Prostate gland (tissue), 2 donors: Measurements from ENCODE around the gene C1QTNF9. TPM values are rescaled to one million over a fixed set of nuclear protein-coding genes. Genes with fewer than 3 reads are reported as not detected.

Experiments used
- DNase-seq: peaks from one replicate; pipeline ENCODE4 v3.0.0-alpha.2; 2019; ENCODE audit warnings: low spot score
- H3K27ac ChIP-seq, 2 donors: fragments of 200-600 bp; sonication (generic); 2 replicates each; pipeline ENCODE4 v1.5.1; 2017 to 2019
- H3K27me3 ChIP-seq: fragments of 200-600 bp; sonication (generic); replicated peaks from 2 replicates; pipeline ENCODE4 v1.5.1; 2019; ENCODE audit not compliant: insufficient read depth
- H3K36me3 ChIP-seq, 2 donors: fragments of 200-600 bp; sonication (generic); 1 replicate in 1 of 2; 2 replicates in 1 of 2; pipeline versions ENCODE4 v1.5.1 to v1.8.1; 2017 to 2019
- H3K4me1 ChIP-seq: fragments of 200-600 bp; sonication (generic); replicated peaks from 2 replicates; pipeline ENCODE4 v1.5.1; 2019
- H3K4me3 ChIP-seq, 2 donors: fragments of 200-600 bp; sonication (generic); 2 replicates each; pipeline ENCODE4 v1.5.1; 2017 to 2019
- H3K9me3 ChIP-seq: fragments of 200-600 bp; sonication (generic); 2 replicates; pipeline ENCODE4 v1.5.1; 2017
- POLR2A ChIP-seq: fragments of 450-650 bp; IDR thresholded peaks from one replicate; pipeline ENCODE4 v1.6.1; 2016; ENCODE audit warnings: antibody characterized with exemption, mild to moderate bottlenecking
- POLR2AphosphoS5 ChIP-seq: sonication (generic); formaldehyde crosslinking; IDR thresholded peaks from one replicate; pipeline ENCODE4 v1.6.1; 2017; ENCODE audit warnings: antibody characterized with exemption
- WGBS: methylation state at CpG from one replicate; pipeline ENCODE4 v1.1.5; 2018; 5-methylcytosine and 5-hydroxymethylcytosine counted together
- intact Hi-C: fragments of 100-400 bp; cut with DNase I; formaldehyde crosslinking; loops from one replicate; pipeline ENCODE4 v1.14.2; 2022
- total RNA-seq, 2 donors: library from RNA; depleted of rRNA; stranded (reverse); fragments of >200 nt; gene quantifications; one replicate each; pipeline ENCODE4 v1.1.0, GENCODE V29; 2016
- TF ChIP-seq, protein P1 (sequence below), 4 experiments: fragments of 200-600 bp in 2 of 4; fragments of 450-650 bp in 2 of 4; sonication (generic) in 2 of 4; IDR thresholded peaks; 1 replicate in 3 of 4; 2 replicates in 1 of 4; pipeline ENCODE4 v1.5.1; 2016 to 2019; ENCODE audit warnings: antibody characterized with exemption in 4 of 4, mild to moderate bottlenecking in 2 of 4, moderate library complexity in 2 of 4

C1QTNF9 gene
- total RNA-seq, 2 donors from 2014 or later = 0.85 TPM; not detected in 1

DNA sequence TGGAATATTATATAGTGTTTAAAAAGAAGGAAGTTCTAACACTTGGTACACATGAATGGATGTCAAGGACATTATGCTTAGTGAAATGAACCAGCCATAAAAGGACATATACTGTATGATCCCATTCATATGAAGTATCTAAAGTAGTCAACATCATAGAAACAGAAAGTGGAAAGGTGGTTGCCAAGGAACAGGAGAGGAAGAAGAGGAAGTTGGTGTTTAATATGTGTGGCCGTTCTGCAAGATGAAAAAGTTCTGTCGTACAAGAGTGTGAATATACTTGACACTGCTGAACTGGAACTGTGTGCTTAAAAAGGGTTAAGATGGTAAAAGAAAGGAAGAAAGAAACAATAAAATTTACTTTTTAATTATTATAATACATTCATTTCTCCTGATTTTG is 33.1 kb upstream of the C1QTNF9 start:
- H3K27ac ChIP-seq = no peak overlapping the region
- 81% methylated on average over 2 of the region's 2 CpGs for WGBS
- H3K4me1 ChIP-seq = peaks cover 7% of the 10 kb centered on the region
- H3K36me3 ChIP-seq = no peaks in the 10 kb centered on the region
- DNase-seq = no peak
- intact Hi-C loops = no loop called here
- H3K4me3 ChIP-seq = no peak overlapping the region
- TF ChIP-seq POLR2AphosphoS5 (no peak), POLR2A (no peak)
- TF ChIP-seq, protein P1, sequence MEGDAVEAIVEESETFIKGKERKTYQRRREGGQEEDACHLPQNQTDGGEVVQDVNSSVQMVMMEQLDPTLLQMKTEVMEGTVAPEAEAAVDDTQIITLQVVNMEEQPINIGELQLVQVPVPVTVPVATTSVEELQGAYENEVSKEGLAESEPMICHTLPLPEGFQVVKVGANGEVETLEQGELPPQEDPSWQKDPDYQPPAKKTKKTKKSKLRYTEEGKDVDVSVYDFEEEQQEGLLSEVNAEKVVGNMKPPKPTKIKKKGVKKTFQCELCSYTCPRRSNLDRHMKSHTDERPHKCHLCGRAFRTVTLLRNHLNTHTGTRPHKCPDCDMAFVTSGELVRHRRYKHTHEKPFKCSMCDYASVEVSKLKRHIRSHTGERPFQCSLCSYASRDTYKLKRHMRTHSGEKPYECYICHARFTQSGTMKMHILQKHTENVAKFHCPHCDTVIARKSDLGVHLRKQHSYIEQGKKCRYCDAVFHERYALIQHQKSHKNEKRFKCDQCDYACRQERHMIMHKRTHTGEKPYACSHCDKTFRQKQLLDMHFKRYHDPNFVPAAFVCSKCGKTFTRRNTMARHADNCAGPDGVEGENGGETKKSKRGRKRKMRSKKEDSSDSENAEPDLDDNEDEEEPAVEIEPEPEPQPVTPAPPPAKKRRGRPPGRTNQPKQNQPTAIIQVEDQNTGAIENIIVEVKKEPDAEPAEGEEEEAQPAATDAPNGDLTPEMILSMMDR (IDR thresholded peaks at IDR 0.05) = no peak
- no peaks in the 10 kb centered on the region for H3K27me3 ChIP-seq
- H3K9me3 ChIP-seq = no peaks in the 10 kb centered on the region

DNA sequence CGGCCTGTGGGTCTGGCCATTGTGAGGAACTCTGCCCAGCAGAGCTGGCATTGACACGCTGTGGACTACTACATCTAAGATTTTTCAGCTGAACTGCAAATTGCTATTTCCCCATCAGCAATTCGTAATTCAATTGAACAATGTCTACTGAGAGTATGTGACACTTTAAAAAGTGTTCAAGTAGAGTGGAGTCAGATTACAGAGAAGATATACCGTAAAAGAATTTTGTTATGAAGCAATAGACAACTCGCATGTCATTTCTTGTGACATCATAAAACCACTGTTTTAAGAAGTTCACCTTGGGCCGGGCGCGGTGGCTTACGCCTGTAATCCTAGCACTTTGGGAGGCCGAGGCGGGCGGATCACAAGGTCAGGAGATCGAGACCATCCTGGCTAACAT is 32.5 kb upstream of the C1QTNF9 start:
- no peaks in the 10 kb centered on the region for H3K36me3 ChIP-seq
- TF ChIP-seq POLR2AphosphoS5 (no peak), POLR2A (no peak)
- TF ChIP-seq, protein P1 (IDR thresholded peaks at IDR 0.05) = no peak

DNA sequence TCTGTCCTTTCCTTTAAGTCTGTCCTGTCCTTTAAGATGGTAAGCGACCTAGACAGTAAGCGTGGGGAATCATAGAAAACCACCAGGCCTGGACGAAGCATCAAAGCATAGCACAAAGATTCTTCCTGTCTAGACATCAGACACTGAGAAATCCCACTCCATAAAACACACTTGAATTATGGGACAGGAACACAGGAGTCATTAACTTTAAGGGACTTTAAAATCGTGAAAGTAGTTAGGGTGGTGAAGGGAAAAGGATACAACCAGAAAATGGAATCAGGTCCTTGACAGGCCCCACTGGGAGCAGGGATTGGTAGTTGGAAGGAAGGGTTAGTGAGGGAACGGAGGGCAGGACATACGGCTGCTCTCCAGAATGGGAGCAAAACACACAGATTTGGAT is 31.6 kb upstream of the C1QTNF9 start:
- Histone ChIP-seq H3K9me3 (no peaks in the 10 kb centered on the region), H3K36me3 (no peaks in the 10 kb centered on the region), H3K27ac (no peak overlapping the region), H3K4me1 (no peaks in the 10 kb centered on the region), H3K4me3 (no peak overlapping the region), H3K27me3 (no peaks in the 10 kb centered on the region)
- no peak for DNase-seq
- TF ChIP-seq POLR2A (no peak), POLR2AphosphoS5 (no peak)
- TF ChIP-seq, protein P1 (IDR thresholded peaks at IDR 0.05) = no peak
- 80% methylated on average over 6 of the region's 6 CpGs for WGBS
- intact Hi-C loops = no loop called here

More for the DNA sequence above, 32.5 kb upstream of the C1QTNF9 start:
- H3K4me1 ChIP-seq = peaks cover 3% of the 10 kb centered on the region
- no peak for DNase-seq
- no peaks in the 10 kb centered on the region for H3K9me3 ChIP-seq
- H3K27ac ChIP-seq = no peak overlapping the region
- no peak overlapping the region for H3K4me3 ChIP-seq
- intact Hi-C loops = no loop called here
- no peaks in the 10 kb centered on the region for H3K27me3 ChIP-seq
- 91% methylated on average over 13 of the region's 13 CpGs for WGBS

DNA sequence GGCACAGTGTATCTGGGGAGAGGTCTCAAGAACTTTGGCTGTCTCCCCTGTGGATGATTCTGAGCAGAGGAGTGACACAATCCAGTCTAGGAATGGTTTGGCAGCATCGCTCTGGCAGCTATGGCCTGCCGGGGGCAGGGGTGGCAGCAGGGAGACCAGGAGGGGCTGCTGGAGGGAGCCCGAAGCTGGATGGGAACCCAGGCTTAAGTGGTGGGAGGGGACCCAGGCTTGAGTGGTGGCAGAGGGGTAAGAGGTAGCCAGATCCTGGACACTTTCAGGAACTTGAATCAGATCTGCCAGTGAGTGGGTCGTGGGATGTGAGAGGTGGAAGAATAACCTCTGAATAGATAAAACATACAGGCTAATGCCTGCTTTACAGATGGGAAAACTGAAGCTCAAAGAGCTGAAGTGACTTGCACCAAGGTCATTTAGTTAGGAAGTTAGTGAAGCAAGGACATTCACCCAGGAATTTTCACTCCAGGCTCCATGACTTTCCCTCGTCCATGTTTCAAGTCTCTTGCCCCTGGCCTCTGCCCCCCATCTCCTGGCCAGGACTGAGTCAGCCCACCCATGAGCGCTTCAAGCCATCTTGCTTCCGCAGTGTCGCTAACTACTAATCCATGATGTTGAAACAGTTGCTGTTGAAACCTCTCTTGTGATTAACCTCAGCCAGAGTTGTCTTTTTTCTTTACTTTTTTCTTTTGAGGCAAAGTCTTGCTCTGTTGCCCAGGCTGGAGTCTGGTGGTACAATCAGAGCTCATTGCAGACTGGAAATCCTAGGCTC is 29.9 kb upstream of the C1QTNF9 start:
- DNase-seq = no peak
- no peak overlapping the region for H3K27ac ChIP-seq
- H3K9me3 ChIP-seq = no peaks in the 10 kb centered on the region
- no peaks in the 10 kb centered on the region for H3K4me1 ChIP-seq
- no peaks in the 10 kb centered on the region for H3K36me3 ChIP-seq
- WGBS = 90% methylated on average over 8 of the region's 8 CpGs
- H3K27me3 ChIP-seq = no peaks in the 10 kb centered on the region
- TF ChIP-seq, protein P1 (IDR thresholded peaks at IDR 0.05) = no peak
- TF ChIP-seq POLR2AphosphoS5 = no peak
- no peak for TF ChIP-seq POLR2A
- no peak overlapping the region for H3K4me3 ChIP-seq
- intact Hi-C loops = no loop called here

DNA sequence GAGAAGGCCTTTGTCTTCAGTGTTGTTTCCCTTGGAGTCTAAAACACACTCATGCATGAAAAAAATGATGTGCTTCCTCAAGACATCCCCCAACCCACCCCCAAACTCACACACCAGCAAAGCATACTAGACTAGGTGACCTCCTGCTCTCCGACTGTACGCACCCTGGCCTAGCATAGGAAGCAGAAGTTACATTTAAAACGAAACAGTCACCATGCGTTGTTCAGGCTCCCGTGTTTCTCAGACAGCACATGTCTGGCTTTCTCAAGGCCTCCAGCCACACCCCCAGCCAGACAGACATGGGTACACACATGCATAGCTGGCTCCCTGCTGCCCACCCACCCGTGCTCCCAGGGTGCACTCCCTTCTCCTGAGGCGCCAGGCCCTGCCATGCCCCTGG is 28.7 kb upstream of the C1QTNF9 start:
- H3K4me1 ChIP-seq = no peaks in the 10 kb centered on the region
- no peaks in the 10 kb centered on the region for H3K27me3 ChIP-seq
- WGBS = 83% methylated on average over 7 of the region's 7 CpGs
- no peak overlapping the region for H3K27ac ChIP-seq
- H3K4me3 ChIP-seq = no peak overlapping the region
- no peaks in the 10 kb centered on the region for H3K9me3 ChIP-seq
- no peak for DNase-seq
- intact Hi-C loops = no loop called here
- no peak for TF ChIP-seq POLR2AphosphoS5
- no peak for TF ChIP-seq POLR2A
- TF ChIP-seq, protein P1 (IDR thresholded peaks at IDR 0.05) = no peak
- no peaks in the 10 kb centered on the region for H3K36me3 ChIP-seq
